HG03520 (cell line): ENCODE data around the gene SMIM5.

Experiments
- ATAC-seq: cut with Tn5 transposase; IDR thresholded peaks from one replicate; pipeline ENCODE4 v1.9.1; 2021; ENCODE audit warnings: mild to moderate bottlenecking, moderate library complexity; ENCODE audit not compliant: unreplicated experiment

The SMIM5 gene

GRCh38 chr17:75664099-75664549, 30.9 kb downstream of the SMIM5 start:
- ATAC-seq: peak; percentile 50

GRCh38 chr17:75665981-75666380, 32.7 kb downstream of the SMIM5 start:
- no peak for ATAC-seq

- peak; percentile 71 for ATAC-seq
Measured at GRCh38 chr17:75666959-75667790, 33.9 kb downstream of the SMIM5 start, which contains the start of the genes RECQL5 and SAP30BP. TSS of gene RECQL5 (minus strand) at chr17:75667154. CDS start at chr17:75666557, 597 bp downstream. TSS of gene SAP30BP (plus strand) at chr17:75667338. CDS start at chr17:75667373, 35 bp downstream.

GRCh38 chr17:75667825-75668224, 34.6 kb downstream of the SMIM5 start:
- ATAC-seq: no peak

- ATAC-seq: no peak
Measured at GRCh38 chr17:75668489-75668888, 35.3 kb downstream of the SMIM5 start.

- ATAC-seq: no peak
Measured at GRCh38 chr17:75670868-75671267, 37.6 kb downstream of the SMIM5 start.

- no peak for ATAC-seq
Measured at GRCh38 chr17:75672011-75672410, 38.8 kb downstream of the SMIM5 start.

GRCh38 chr17:75673487-75673886, 40.3 kb downstream of the SMIM5 start:
- ATAC-seq: no peak

- no peak for ATAC-seq
Measured at GRCh38 chr17:75676461-75676860, 43.2 kb downstream of the SMIM5 start.

- no peak for ATAC-seq
Measured at GRCh38 chr17:75679706-75680211, 46.5 kb downstream of the SMIM5 start.

- ATAC-seq: no peak
Measured at GRCh38 chr17:75680431-75680830, 47.2 kb downstream of the SMIM5 start.

- ATAC-seq: no peak
Measured at GRCh38 chr17:75681289-75681688, 48.1 kb downstream of the SMIM5 start.

GRCh38 chr17:75683583-75683982, 50.3 kb downstream of the SMIM5 start:
- ATAC-seq: no peak

GRCh38 chr17:75684249-75684648, 51.0 kb downstream of the SMIM5 start:
- no peak for ATAC-seq

GRCh38 chr17:75684924-75685323, 51.7 kb downstream of the SMIM5 start:
- no peak for ATAC-seq

- no peak for ATAC-seq
Measured at GRCh38 chr17:75685499-75685898, 52.3 kb downstream of the SMIM5 start.

- no peak for ATAC-seq
Measured at GRCh38 chr17:75688209-75688825, 55.1 kb downstream of the SMIM5 start.

GRCh38 chr17:75689441-75689873, 56.2 kb downstream of the SMIM5 start:
- no peak for ATAC-seq
